Central memory CD8-positive, alpha-beta T cell (primary cell): ENCODE results near the gene HIVEP2.

ENCODE experiments used
- ATAC-seq: fragments of 150-1000 bp; cut with Tn5 transposase; replicated peaks from 2 replicates; pipeline ENCODE4 v1.10.0; 2022; ENCODE audit warnings: mild to moderate bottlenecking, moderate FRiP score, moderate number of reproducible peaks; ENCODE audit not compliant: poor library complexity, severe bottlenecking; ENCODE audit errors: extremely low read depth
- DNase-seq, 2 donors: peaks; one replicate each; pipeline ENCODE4 v3.0.0; 2021; ENCODE audit warnings: low spot score in 2 of 2
- H3K27ac Mint-ChIP-seq: one replicate; pipeline ENCODE4 v1.8.0; 2022; ENCODE audit warnings: low read depth, mild to moderate bottlenecking, moderate library complexity, mixed read lengths
- H3K27me3 Mint-ChIP-seq: one replicate; pipeline ENCODE4 v1.8.0; 2022; ENCODE audit warnings: mixed read lengths
- H3K36me3 Mint-ChIP-seq: one replicate; pipeline ENCODE4 v1.8.0; 2022; ENCODE audit warnings: mild to moderate bottlenecking, moderate library complexity, mixed read lengths; ENCODE audit not compliant: insufficient read depth
- H3K4me1 Mint-ChIP-seq: one replicate; pipeline ENCODE4 v1.8.0; 2022; ENCODE audit warnings: mixed read lengths
- H3K4me3 Mint-ChIP-seq: one replicate; pipeline ENCODE4 v1.8.0; 2022; ENCODE audit warnings: mild to moderate bottlenecking, moderate library complexity, mixed read lengths
- H3K9me3 Mint-ChIP-seq: one replicate; pipeline ENCODE4 v1.8.0; 2022; ENCODE audit warnings: mixed read lengths

Gene HIVEP2

GRCh38 chr6:142708651-142709050 lies 236.3 kb downstream of the HIVEP2 start:
- no peak overlapping the region for H3K27ac Mint-ChIP-seq
- no peaks in the 10 kb centered on the region for H3K9me3 Mint-ChIP-seq
- no peaks in the 10 kb centered on the region for H3K27me3 Mint-ChIP-seq
- no peak overlapping the region for H3K4me3 Mint-ChIP-seq
- H3K36me3 Mint-ChIP-seq, result no peaks in the 10 kb centered on the region
- no peaks in the 10 kb centered on the region for H3K4me1 Mint-ChIP-seq
- no peak for ATAC-seq
- DNase-seq, result no peak

GRCh38 chr6:142707255-142707654 lies 237.7 kb downstream of the HIVEP2 start:
- Mint-ChIP-seq H3K4me1 (no peaks in the 10 kb centered on the region), H3K27me3 (no peaks in the 10 kb centered on the region), H3K4me3 (no peak overlapping the region), H3K27ac (no peak overlapping the region), H3K36me3 (no peaks in the 10 kb centered on the region), H3K9me3 (no peaks in the 10 kb centered on the region)
- ATAC-seq, result no peak
- no peak for DNase-seq

GRCh38 chr6:142706210-142706609 lies 238.8 kb downstream of the HIVEP2 start:
- Mint-ChIP-seq H3K9me3 (no peaks in the 10 kb centered on the region), H3K27ac (no peak overlapping the region), H3K4me1 (no peaks in the 10 kb centered on the region), H3K4me3 (no peak overlapping the region), H3K27me3 (no peaks in the 10 kb centered on the region), H3K36me3 (no peaks in the 10 kb centered on the region)
- DNase-seq, result no peak
- no peak for ATAC-seq

DNA sequence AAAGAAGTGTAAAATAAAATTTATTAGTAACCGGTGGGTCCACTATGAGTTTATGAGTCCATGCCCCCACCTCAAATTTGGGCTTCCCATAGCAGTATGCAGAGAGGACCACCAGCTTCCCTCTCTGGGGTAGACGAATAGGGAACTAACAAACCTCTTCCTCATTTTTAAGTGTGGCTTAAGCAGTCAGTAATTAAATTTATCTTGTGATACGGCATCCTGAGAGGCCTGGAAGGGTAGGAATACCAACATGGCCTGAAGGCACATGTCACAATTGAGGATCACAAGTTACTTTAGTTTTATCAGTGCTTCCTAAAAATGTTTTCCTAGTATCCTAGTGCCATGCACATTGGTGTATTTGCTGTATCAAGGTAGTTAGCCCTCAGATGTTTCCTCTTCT lies 239.9 kb downstream of the HIVEP2 start:
- no peak for DNase-seq

GRCh38 chr6:142702501-142703460 lies 242.2 kb downstream of the HIVEP2 start:
- H3K27me3 Mint-ChIP-seq, result no peaks in the 10 kb centered on the region
- DNase-seq (no peak), ATAC-seq (no peak)
- H3K9me3 Mint-ChIP-seq, result no peaks in the 10 kb centered on the region
- H3K27ac Mint-ChIP-seq, result no peak overlapping the region
- H3K4me3 Mint-ChIP-seq, result no peak overlapping the region
- H3K36me3 Mint-ChIP-seq, result no peaks in the 10 kb centered on the region
- no peaks in the 10 kb centered on the region for H3K4me1 Mint-ChIP-seq

More for the DNA sequence above, 239.9 kb downstream of the HIVEP2 start:
- Mint-ChIP-seq H3K9me3 (no peaks in the 10 kb centered on the region), H3K4me1 (no peaks in the 10 kb centered on the region), H3K27ac (no peak overlapping the region), H3K27me3 (no peaks in the 10 kb centered on the region), H3K4me3 (no peak overlapping the region), H3K36me3 (no peaks in the 10 kb centered on the region)
- ATAC-seq, result no peak
